CD14-positive monocyte (primary cell): ENCODE data around the gene RNU6-9. TPM values are rescaled to one million over a fixed set of nuclear protein-coding genes. Genes with fewer than 3 reads are reported as not detected.
A peak's percentile ranks its signal among the peaks of the same experiment; 100 is the strongest.
"Not testable (repeated sequence)": the region's sequence is repeated elsewhere in the genome, so short reads cannot be mapped to it uniquely, and the experiment has no call there.

ENCODE experiments used
- DNase-seq, 3 donors: peaks; one replicate each; pipeline ENCODE4 v3.0.0-alpha.2; 2011 to 2022
- H2AFZ ChIP-seq: 2 replicates; pipeline ENCODE4 v1.6.0; 2012; ENCODE audit warnings: mild to moderate bottlenecking, low read depth, low read length, inconsistent platforms; ENCODE audit not compliant: insufficient read depth, poor library complexity, severe bottlenecking
- H3K27ac ChIP-seq, 2 donors: 1 replicate in 1 of 2; 2 replicates in 1 of 2; pipeline ENCODE4 v1.5.1; 2012 to 2013; ENCODE audit warnings: low read length in 2 of 2, control low read depth in 1 of 2, inconsistent platforms in 1 of 2, low read depth in 1 of 2, mild to moderate bottlenecking in 1 of 2
- H3K27me3 ChIP-seq, 2 donors: one replicate each; pipeline versions ENCODE4 v1.6.0 to v1.6.1; 2011 to 2013; ENCODE audit warnings: low read length in 2 of 2; ENCODE audit not compliant: control insufficient read depth in 2 of 2, insufficient read depth in 2 of 2
- H3K36me3 ChIP-seq, 2 donors: replicated peaks in 1 of 2; 1 replicate in 1 of 2; 2 replicates in 1 of 2; pipeline versions ENCODE4 v1.5.1 to v1.6.1; 2012 to 2013; ENCODE audit warnings: low read length in 2 of 2, control low read depth in 1 of 2, inconsistent platforms in 1 of 2, mild to moderate bottlenecking in 1 of 2; ENCODE audit not compliant: insufficient read depth in 2 of 2, control insufficient read depth in 1 of 2
- H3K4me1 ChIP-seq, 2 donors: 1 replicate in 1 of 2; 2 replicates in 1 of 2; pipeline versions ENCODE4 v1.5.1 to v1.6.1; 2012 to 2013; ENCODE audit warnings: low read length in 2 of 2, control low read depth in 1 of 2, inconsistent platforms in 1 of 2, mild to moderate bottlenecking in 1 of 2, moderate library complexity in 1 of 2; ENCODE audit not compliant: insufficient read depth in 2 of 2, control insufficient read depth in 1 of 2
- H3K4me2 ChIP-seq: replicated peaks from 2 replicates; pipeline ENCODE3; 2012; ENCODE audit warnings: low read length, moderate library complexity, mild to moderate bottlenecking; ENCODE audit not compliant: poor library complexity, severe bottlenecking; ENCODE audit errors: extremely low read depth
- H3K4me3 ChIP-seq, 3 experiments: fragments of 200-600 bp in 1 of 3; sonication (generic) in 1 of 3; replicated peaks in 1 of 3; 1 replicate in 2 of 3; 2 replicates in 1 of 3; pipeline ENCODE4 v1.5.1; 2011 to 2013; ENCODE audit warnings: low read length in 3 of 3, mild to moderate bottlenecking in 3 of 3, control low read depth in 2 of 3, low read depth in 2 of 3, inconsistent platforms in 1 of 3, moderate library complexity in 1 of 3
- H3K79me2 ChIP-seq: 2 replicates; pipeline ENCODE4 v1.6.0; 2012; ENCODE audit warnings: mild to moderate bottlenecking, control low read depth, inconsistent platforms, low read length, moderate library complexity; ENCODE audit not compliant: insufficient read depth
- H3K9ac ChIP-seq: 2 replicates; pipeline ENCODE4 v1.6.0; 2017; ENCODE audit warnings: low read length, mild to moderate bottlenecking; ENCODE audit not compliant: insufficient read depth, poor library complexity, severe bottlenecking
- H3K9me3 ChIP-seq, 2 donors: replicated peaks in 1 of 2; 1 replicate in 1 of 2; 2 replicates in 1 of 2; pipeline versions ENCODE4 v1.5.1 to v1.6.1; 2012 to 2013; ENCODE audit warnings: low read length in 2 of 2, control low read depth in 1 of 2; ENCODE audit not compliant: control insufficient read depth in 1 of 2, insufficient read depth in 1 of 2
- H4K20me1 ChIP-seq: 2 replicates; pipeline ENCODE4 v1.6.0; 2012; ENCODE audit warnings: mild to moderate bottlenecking, low read length, control low read depth, moderate library complexity; ENCODE audit not compliant: insufficient read depth
- H3K27ac Mint-ChIP-seq, 7 donors: one replicate each; pipeline ENCODE4 v1.8.0; 2020; ENCODE audit warnings: mild to moderate bottlenecking in 7 of 7, mixed read lengths in 7 of 7, moderate library complexity in 6 of 7, inconsistent platforms in 2 of 7
- H3K27me3 Mint-ChIP-seq, 3 donors: one replicate each; pipeline ENCODE4 v1.8.0; 2021 to 2022; ENCODE audit warnings: low read depth in 3 of 3, mild to moderate bottlenecking in 3 of 3, mixed read lengths in 3 of 3, moderate library complexity in 3 of 3, inconsistent platforms in 1 of 3
- H3K36me3 Mint-ChIP-seq, 2 donors: one replicate each; pipeline ENCODE4 v1.8.0; 2020; ENCODE audit warnings: mixed read lengths in 2 of 2, inconsistent platforms in 1 of 2, mild to moderate bottlenecking in 1 of 2
- H3K4me1 Mint-ChIP-seq: one replicate; pipeline ENCODE4 v1.8.0; 2020; ENCODE audit warnings: mild to moderate bottlenecking, mixed read lengths
- H3K4me3 Mint-ChIP-seq, 2 donors: one replicate each; pipeline ENCODE4 v1.8.0; 2020; ENCODE audit warnings: mild to moderate bottlenecking in 2 of 2, mixed read lengths in 2 of 2, moderate library complexity in 1 of 2
- H3K9me3 Mint-ChIP-seq, 7 donors: one replicate each; pipeline ENCODE4 v1.8.0; 2020 to 2022; ENCODE audit warnings: mixed read lengths in 7 of 7, mild to moderate bottlenecking in 6 of 7, moderate library complexity in 6 of 7, inconsistent platforms in 2 of 7
- CTCF ChIP-seq: fragments of 200-600 bp; IDR thresholded peaks from one replicate; pipeline ENCODE4 v1.8.0; 2022; ENCODE audit warnings: antibody characterized with exemption, mild to moderate bottlenecking
- WGBS: methylation state at CpG from one replicate; pipeline ENCODE4 v1.1.5; 2013; ENCODE audit warnings: missing lambda C conversion rate; ENCODE audit not compliant: insufficient coverage; 5-methylcytosine and 5-hydroxymethylcytosine counted together
- intact Hi-C, 2 donors: fragments of 100-400 bp; cut with micrococcal nuclease; formaldehyde crosslinking; loops; one replicate each; pipeline versions ENCODE4 v1.15.0 to v1.15.1; 2023
- polyA plus RNA-seq, 3 donors: library from polyadenylated mRNA; depleted of rRNA in 1 of 3; unstranded in 2 of 3; stranded (reverse) in 1 of 3; fragments of 300-500 nt in 2 of 3; fragments of >200 nt in 1 of 3; fragmentation: Illumina TruSeq in 2 of 3; gene quantifications; 1 replicate in 2 of 3; 2 replicates in 1 of 3; pipeline ENCODE4 v1.2.3, GENCODE V29; 2012 to 2021

The RNU6-9 gene
- polyA plus RNA-seq, 3 donors: not detected

GRCh38 chr19:889662-890295 lies 3.5 kb upstream of the RNU6-9 start:
- H3K9ac ChIP-seq: no peak overlapping the region
- peaks cover 11% of the 10 kb centered on the region for H4K20me1 ChIP-seq
- H3K27ac ChIP-seq: no peak overlapping the region
- 97% methylated on average over 25 of the region's 26 CpGs for WGBS
- no peak overlapping the region for H3K4me2 ChIP-seq
- intact Hi-C loops: no loop called here
- DNase-seq: no peak
- peaks cover 22% of the 10 kb centered on the region for H3K4me1 Mint-ChIP-seq
- H3K9me3 Mint-ChIP-seq: no peaks in the 10 kb centered on the region
- no peaks in the 10 kb centered on the region for H3K27me3 ChIP-seq
- no peak for TF ChIP-seq CTCF
- H3K4me3 Mint-ChIP-seq: no peak overlapping the region
- peaks cover 25 to 46% of the 10 kb centered on the region in 2 donors for H3K36me3 ChIP-seq
- no peaks in the 10 kb centered on the region for H3K9me3 ChIP-seq
- no peak overlapping the region for H3K4me3 ChIP-seq
- peaks cover 13% of the 10 kb centered on the region for H3K79me2 ChIP-seq
- H3K27ac Mint-ChIP-seq: no peak overlapping the region
- peaks cover 25 to 62% of the 10 kb centered on the region in 2 donors for H3K36me3 Mint-ChIP-seq
- no peaks in the 10 kb centered on the region for H3K27me3 Mint-ChIP-seq
- no peak overlapping the region for H2AFZ ChIP-seq
- peaks cover 15 to 19% of the 10 kb centered on the region in 2 donors for H3K4me1 ChIP-seq

- WGBS: 93% methylated on average over 11 of the region's 18 CpGs
- H3K9me3 ChIP-seq: no peaks in the 10 kb centered on the region
- Mint-ChIP-seq H3K27me3 (no peaks in the 10 kb centered on the region), H3K4me3 (no peak overlapping the region), H3K4me1 (peaks cover 24% of the 10 kb centered on the region), H3K27ac (no peak overlapping the region), H3K9me3 (no peaks in the 10 kb centered on the region), H3K36me3 (peaks cover 18 to 52% of the 10 kb centered on the region in 2 donors)
- H3K36me3 ChIP-seq: peaks cover 16 to 36% of the 10 kb centered on the region in 2 donors
- H3K9ac ChIP-seq: no peak overlapping the region
- H2AFZ ChIP-seq: no peak overlapping the region
- TF ChIP-seq CTCF: no peak
- intact Hi-C loops: no loop called here
- no peak for DNase-seq
- H4K20me1 ChIP-seq: peaks cover 6% of the 10 kb centered on the region
- H3K79me2 ChIP-seq: peaks cover 13% of the 10 kb centered on the region
- H3K27me3 ChIP-seq: no peaks in the 10 kb centered on the region
- no peak overlapping the region for H3K27ac ChIP-seq
- peaks cover 15 to 19% of the 10 kb centered on the region in 2 donors for H3K4me1 ChIP-seq
- no peak overlapping the region for H3K4me2 ChIP-seq
- no peak overlapping the region for H3K4me3 ChIP-seq
Measured at GRCh38 chr19:890831-891230, 2.5 kb upstream of the RNU6-9 start.

GRCh38 chr19:891421-892200 lies 1.7 kb upstream of the RNU6-9 start:
- peaks cover 15 to 19% of the 10 kb centered on the region in 2 donors for H3K4me1 ChIP-seq
- H2AFZ ChIP-seq, H3K9me3 Mint-ChIP-seq, DNase-seq, H3K27me3 ChIP-seq, H3K27me3 Mint-ChIP-seq, H3K9me3 ChIP-seq: not testable (repeated sequence)
- H3K4me3 Mint-ChIP-seq: peak overlapping the region in 1 of 2 donors; percentile 80
- peak overlapping the region; percentile 77 for H3K9ac ChIP-seq
- peaks cover 11% of the 10 kb centered on the region for H4K20me1 ChIP-seq
- H3K27ac ChIP-seq: peak overlapping the region; percentile 16 to 95
- H3K4me2 ChIP-seq: peak overlapping the region; percentile 91
- H3K4me1 Mint-ChIP-seq: peaks cover 24% of the 10 kb centered on the region
- H3K4me3 ChIP-seq: peak overlapping the region in 1 of 3 experiments; percentile 85
- H3K36me3 ChIP-seq: peaks cover 11 to 32% of the 10 kb centered on the region in 2 donors
- H3K79me2 ChIP-seq: peaks cover 13% of the 10 kb centered on the region
- WGBS: 94% methylated on average over 36 of the region's 50 CpGs
- H3K36me3 Mint-ChIP-seq: peaks cover 14 to 49% of the 10 kb centered on the region in 2 donors
- intact Hi-C loops: loop anchor here in 1 of 2 donors (2.0 kb wide), 1 partner anchor 17 kb away; no protein-coding TSS in a partner anchor
- H3K27ac Mint-ChIP-seq: peak overlapping the region in 4 of 7 donors; percentile 70 to 91 (median 84)
